HUES48 (cell line): ENCODE measurements around the gene RANBP17.

Experiments
- H3K27ac ChIP-seq: one replicate; pipeline ENCODE4 v1.7.0; 2013; ENCODE audit warnings: low read depth, low read length, inconsistent platforms
- H3K27me3 ChIP-seq: 2 replicates; pipeline ENCODE4 v1.6.1; 2013; ENCODE audit warnings: mild to moderate bottlenecking, low read length; ENCODE audit not compliant: control insufficient read depth, insufficient read depth
- H3K36me3 ChIP-seq: 2 replicates; pipeline ENCODE4 v1.6.1; 2013; ENCODE audit warnings: low read length; ENCODE audit not compliant: control insufficient read depth, insufficient read depth
- H3K4me1 ChIP-seq: 2 replicates; pipeline ENCODE4 v1.6.1; 2013; ENCODE audit warnings: mild to moderate bottlenecking, low read length; ENCODE audit not compliant: control insufficient read depth, insufficient read depth
- H3K4me3 ChIP-seq: 2 replicates; pipeline ENCODE4 v1.5.1; 2013; ENCODE audit warnings: mild to moderate bottlenecking, low read depth, low read length
- H3K9ac ChIP-seq: 2 replicates; pipeline ENCODE4 v1.6.1; 2013; ENCODE audit warnings: mild to moderate bottlenecking, low read depth, low read length, moderate library complexity
- H3K9me3 ChIP-seq: 2 replicates; pipeline ENCODE4 v1.6.1; 2013; ENCODE audit warnings: low read length; ENCODE audit not compliant: control insufficient read depth, insufficient read depth

The RANBP17 gene

DNA sequence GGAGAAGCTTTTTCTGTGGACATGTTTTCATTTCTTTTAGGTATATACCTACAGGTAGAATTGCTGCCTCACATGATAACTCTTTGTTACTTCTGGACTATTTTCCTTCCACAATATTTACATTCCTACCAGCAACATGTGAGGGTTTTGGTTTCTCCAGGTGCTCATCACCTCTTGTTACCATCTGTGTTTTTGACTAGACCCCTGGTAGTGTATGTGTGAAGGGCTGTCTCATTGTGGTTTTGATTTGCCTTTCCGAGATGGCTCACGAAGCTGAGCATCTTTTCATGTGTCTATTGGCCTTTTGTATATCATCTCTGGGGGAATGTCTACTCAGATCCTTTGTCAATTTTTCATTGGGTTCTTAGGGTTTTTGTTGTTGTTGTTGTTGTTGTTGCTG, 17.2 kb upstream of the RANBP17 start:
- Histone ChIP-seq H3K9ac (no peak overlapping the region), H3K36me3 (no peaks in the 10 kb centered on the region), H3K4me3 (no peak overlapping the region), H3K27ac (no peak overlapping the region), H3K27me3 (no peaks in the 10 kb centered on the region), H3K4me1 (no peaks in the 10 kb centered on the region), H3K9me3 (no peaks in the 10 kb centered on the region)

DNA sequence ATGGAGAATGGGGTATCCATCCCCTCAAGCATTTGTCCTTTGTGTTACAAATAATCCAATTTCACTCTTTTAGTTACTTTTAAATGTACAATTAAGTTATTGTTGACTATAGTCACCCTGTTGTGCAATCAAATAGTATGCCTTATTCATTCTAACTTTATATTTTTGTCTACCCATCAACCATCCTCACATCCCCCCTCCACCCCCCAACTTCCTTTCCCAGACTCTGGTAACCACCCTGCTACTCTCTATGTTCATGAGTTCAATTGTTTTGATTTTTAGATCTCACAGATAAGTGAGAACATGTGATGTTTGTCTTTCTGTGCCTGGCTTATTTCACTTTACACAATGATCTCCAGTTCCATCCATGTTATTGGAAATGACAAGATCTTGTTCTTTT, 15.4 kb upstream of the RANBP17 start:
- H3K9ac ChIP-seq, result no peak overlapping the region
- no peak overlapping the region for H3K4me3 ChIP-seq
- H3K27me3 ChIP-seq, result no peaks in the 10 kb centered on the region
- no peaks in the 10 kb centered on the region for H3K9me3 ChIP-seq
- H3K36me3 ChIP-seq, result no peaks in the 10 kb centered on the region
- no peak overlapping the region for H3K27ac ChIP-seq
- no peaks in the 10 kb centered on the region for H3K4me1 ChIP-seq

DNA sequence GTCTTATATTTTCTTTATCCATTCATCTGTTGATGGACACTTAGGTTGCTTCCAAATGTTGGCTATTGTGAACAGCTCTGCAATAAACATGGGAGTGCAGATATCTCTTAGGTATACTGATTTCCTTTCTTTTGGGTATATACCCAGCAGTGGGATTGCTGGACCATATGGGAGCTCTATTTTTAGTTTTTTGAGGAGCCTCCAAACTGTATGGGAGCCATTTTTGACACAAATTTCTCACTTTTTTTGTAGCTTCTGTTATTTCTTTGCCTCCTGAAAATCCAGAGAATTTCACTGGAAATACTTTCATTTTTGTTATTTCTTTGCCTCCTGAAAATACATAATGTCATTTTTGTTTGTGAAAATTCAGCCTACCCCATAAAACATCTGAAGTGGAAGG, 15.0 kb upstream of the RANBP17 start:
- Histone ChIP-seq H3K9me3 (no peaks in the 10 kb centered on the region), H3K27ac (no peak overlapping the region), H3K4me1 (no peaks in the 10 kb centered on the region), H3K36me3 (no peaks in the 10 kb centered on the region), H3K27me3 (no peaks in the 10 kb centered on the region), H3K4me3 (no peak overlapping the region), H3K9ac (no peak overlapping the region)

DNA sequence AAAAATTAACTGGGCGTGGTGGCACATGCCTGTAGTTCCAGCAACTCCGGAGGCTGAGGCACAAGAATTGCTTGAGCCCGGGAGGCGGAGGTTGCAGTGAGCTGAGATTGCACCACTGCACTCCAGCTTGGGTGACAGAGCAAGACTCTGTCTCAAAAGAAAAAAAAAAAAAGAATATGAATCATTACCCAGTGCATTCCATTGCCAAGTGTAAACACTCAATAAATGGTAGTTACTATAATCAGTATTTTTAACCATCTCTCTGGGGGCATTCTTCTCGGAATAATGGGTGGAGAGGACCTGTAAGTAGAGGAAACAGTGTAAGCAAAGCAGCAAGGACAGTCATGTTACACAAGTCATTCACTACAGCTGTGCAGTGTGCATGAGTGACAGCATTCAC, 13.8 kb upstream of the RANBP17 start:
- Histone ChIP-seq H3K36me3 (no peaks in the 10 kb centered on the region), H3K27ac (no peak overlapping the region), H3K4me3 (no peak overlapping the region), H3K27me3 (no peaks in the 10 kb centered on the region), H3K9me3 (no peaks in the 10 kb centered on the region), H3K4me1 (no peaks in the 10 kb centered on the region), H3K9ac (no peak overlapping the region)

DNA sequence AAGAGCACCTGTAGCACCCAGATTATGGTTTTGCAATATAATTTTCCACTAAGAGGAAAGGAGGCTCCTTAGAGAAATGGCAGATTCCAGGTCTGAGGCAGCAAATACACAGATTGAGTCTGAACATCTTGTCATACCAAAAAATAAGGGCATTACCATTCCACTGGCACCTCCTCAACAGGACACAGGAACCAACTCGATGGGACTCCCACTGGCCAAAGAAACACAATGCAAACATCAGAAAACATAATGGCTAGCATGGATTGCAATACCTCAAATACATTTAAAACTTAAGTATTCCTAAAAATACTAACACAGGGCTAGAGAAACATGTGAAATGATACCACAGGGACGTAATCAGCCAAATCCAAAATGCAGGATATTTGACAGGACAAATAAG, 12.4 kb upstream of the RANBP17 start:
- no peaks in the 10 kb centered on the region for H3K27me3 ChIP-seq

DNA sequence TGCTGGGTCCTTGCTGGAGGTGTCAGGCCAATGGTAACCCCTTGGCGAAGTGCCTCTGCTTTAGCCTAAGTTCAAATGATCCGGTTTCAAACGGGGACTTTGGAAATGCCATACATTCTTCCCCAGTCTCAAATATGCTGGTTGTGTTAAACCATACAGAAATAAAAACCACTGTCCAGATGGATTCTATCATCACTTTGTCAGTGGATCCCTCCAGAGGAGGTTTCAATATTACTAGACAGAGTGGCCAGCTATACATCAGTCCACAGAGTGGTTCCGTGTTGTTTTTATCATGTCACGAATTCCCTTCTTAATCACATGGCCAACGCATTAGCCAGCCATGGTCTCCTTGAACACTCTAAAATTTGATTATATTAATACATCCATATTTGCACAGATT, 7.3 kb upstream of the RANBP17 start:
- no peak overlapping the region for H3K9ac ChIP-seq
- H3K36me3 ChIP-seq, result no peaks in the 10 kb centered on the region
- no peaks in the 10 kb centered on the region for H3K27me3 ChIP-seq
- H3K27ac ChIP-seq, result no peak overlapping the region
- no peak overlapping the region for H3K4me3 ChIP-seq
- no peaks in the 10 kb centered on the region for H3K4me1 ChIP-seq
- H3K9me3 ChIP-seq, result 0 out of 2 replicates have a peak, but pooled peaks cover under 1% of the 10 kb centered on the region

More for the DNA sequence above, 12.4 kb upstream of the RANBP17 start:
- H3K27ac ChIP-seq, result no peak overlapping the region
- H3K4me3 ChIP-seq, result no peak overlapping the region
- no peaks in the 10 kb centered on the region for H3K9me3 ChIP-seq
- no peaks in the 10 kb centered on the region for H3K4me1 ChIP-seq
- H3K9ac ChIP-seq, result no peak overlapping the region
- H3K36me3 ChIP-seq, result no peaks in the 10 kb centered on the region

DNA sequence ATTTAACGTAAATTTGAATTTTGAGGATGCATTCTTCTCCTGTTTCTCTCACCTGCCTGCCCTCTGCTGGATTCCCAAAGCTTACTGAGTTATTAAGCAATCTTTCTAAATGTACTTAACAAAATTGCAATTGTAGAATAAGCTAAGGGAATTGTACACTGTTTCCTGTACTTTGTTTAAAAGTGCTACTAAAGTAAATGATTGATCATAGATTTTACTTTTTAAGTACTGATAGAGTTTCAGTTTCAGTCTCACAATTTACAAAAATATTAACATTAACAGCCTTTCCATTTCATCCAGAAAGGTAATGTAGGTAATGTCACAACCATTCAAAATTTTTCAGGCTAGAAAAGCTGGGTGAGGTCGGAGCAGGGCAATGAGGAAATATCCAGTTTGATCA, 4.8 kb upstream of the RANBP17 start:
- H3K9ac ChIP-seq, result no peak overlapping the region
- no peak overlapping the region for H3K27ac ChIP-seq
- H3K36me3 ChIP-seq, result no peaks in the 10 kb centered on the region
- no peaks in the 10 kb centered on the region for H3K27me3 ChIP-seq
- no peaks in the 10 kb centered on the region for H3K4me1 ChIP-seq
- H3K4me3 ChIP-seq, result no peak overlapping the region
- peaks cover 17% of the 10 kb centered on the region for H3K9me3 ChIP-seq

DNA sequence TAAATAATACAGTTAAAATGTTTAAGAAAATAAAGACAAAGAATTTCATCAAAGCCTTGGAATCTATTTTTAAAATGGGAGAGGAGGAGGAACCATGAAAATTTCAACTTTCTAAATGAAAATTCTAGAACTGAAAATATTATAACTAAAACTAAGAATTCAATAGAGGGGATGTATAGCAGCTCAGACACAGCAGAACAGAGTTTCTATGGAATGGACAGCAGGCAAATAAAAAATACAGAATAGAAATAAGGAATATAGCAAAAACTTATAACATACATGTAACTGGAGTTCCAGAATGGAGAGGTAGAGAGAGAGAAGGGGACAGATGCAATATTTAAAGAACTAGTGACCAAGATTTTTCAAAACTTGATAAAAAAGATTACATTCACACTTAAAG, 1.4 kb upstream of the RANBP17 start:
- Histone ChIP-seq H3K27ac (no peak overlapping the region), H3K4me3 (no peak overlapping the region), H3K36me3 (no peaks in the 10 kb centered on the region), H3K27me3 (peaks cover 9% of the 10 kb centered on the region), H3K4me1 (peaks cover 17% of the 10 kb centered on the region; the same call in 1 of the 2 replicates), H3K9me3 (peaks cover 17% of the 10 kb centered on the region), H3K9ac (no peak overlapping the region)

DNA sequence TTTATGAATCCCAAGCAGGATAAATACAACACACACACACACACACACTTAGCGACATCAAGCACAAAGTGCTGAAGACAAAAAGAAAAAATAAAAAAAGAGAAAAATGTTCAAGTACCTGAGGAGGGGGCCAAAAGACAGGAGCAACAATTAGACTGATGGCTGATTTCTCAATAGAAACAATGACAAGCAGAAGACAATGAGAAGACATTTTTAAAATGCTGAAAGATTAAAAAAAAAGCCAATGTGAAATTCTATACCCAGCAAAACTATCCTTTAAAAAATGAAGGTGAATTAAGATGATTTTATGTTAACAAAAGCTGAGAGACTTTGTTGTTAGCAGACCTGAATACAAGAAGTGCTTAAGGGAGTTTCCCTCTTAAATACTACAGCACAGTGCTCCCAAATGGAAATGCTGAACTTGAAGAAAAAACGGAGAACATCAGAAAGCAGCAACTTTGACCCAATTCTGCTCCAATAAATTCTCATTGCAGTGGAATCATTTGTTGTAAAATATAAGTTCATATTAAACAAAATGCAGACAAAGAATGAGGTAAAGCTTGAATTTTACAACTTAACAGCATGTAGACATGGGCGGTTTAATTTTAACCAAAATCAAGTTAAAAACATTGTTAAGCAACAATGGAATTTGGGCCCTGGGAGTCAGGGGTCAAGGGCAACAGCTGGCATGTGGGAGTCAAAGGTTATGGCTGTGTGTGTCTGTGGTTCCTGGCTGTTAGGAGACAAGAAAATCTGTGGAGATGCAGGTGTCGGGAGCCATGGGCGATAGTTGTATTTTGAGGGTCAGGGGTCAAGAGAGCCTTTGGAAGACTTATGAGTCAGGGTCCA, 776 bp upstream of the RANBP17 start:
- peaks cover 17% of the 10 kb centered on the region; the same call in 1 of the 2 replicates for H3K4me1 ChIP-seq
- H3K36me3 ChIP-seq, result no peaks in the 10 kb centered on the region
- no peak overlapping the region for H3K27ac ChIP-seq
- peaks cover 9% of the 10 kb centered on the region for H3K27me3 ChIP-seq
- H3K4me3 ChIP-seq, result peak overlapping the region; percentile 36
- peaks cover 17% of the 10 kb centered on the region for H3K9me3 ChIP-seq
- no peak overlapping the region for H3K9ac ChIP-seq

DNA sequence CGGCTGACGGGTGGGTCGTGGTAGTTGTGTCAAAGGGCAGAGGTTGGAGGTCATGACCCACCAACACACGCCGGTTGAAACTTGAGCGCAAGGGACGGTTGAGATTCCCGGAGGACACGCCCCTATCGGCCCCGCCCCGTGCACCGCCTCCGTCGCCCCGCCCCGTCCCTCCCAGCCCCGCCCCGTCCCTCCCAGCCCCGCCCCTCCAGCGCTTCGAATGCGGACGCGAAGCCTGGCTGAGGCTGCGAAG, 226 bp upstream of the RANBP17 start:
- peaks cover 17% of the 10 kb centered on the region for H3K9me3 ChIP-seq

DNA sequence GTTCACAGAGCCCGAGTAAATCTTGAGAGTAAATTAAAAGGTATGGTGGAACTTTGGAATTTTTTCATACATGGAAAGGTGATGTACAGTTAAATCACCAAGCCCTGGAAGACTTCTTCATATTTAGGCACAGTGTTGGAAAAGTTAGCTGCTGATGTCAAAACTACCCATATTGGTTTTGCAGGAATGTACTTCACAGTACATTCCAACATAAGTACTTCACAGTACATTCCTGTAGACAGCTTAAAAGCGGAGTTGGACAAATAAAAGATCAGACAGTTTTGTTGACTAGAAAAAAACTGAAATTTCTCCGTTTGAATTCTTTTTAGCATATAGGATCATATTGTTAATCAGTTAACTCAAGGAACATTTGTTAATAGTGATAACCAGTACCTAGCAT, 1.8 kb downstream of the RANBP17 start:
- Histone ChIP-seq H3K27me3 (peaks cover 9% of the 10 kb centered on the region), H3K4me3 (no peak overlapping the region), H3K27ac (no peak overlapping the region), H3K4me1 (peaks cover 25% of the 10 kb centered on the region), H3K36me3 (no peaks in the 10 kb centered on the region), H3K9ac (no peak overlapping the region), H3K9me3 (peaks cover 17% of the 10 kb centered on the region)

More for the DNA sequence above, 226 bp upstream of the RANBP17 start:
- peaks cover 9% of the 10 kb centered on the region for H3K27me3 ChIP-seq
- peak overlapping the region; percentile 81 for H3K27ac ChIP-seq
- H3K9ac ChIP-seq, result no peak overlapping the region
- H3K36me3 ChIP-seq, result no peaks in the 10 kb centered on the region
- peaks cover 17% of the 10 kb centered on the region; the same call in 1 of the 2 replicates for H3K4me1 ChIP-seq
- H3K4me3 ChIP-seq, result peak overlapping the region; percentile 65
